ENCODE data around the gene PLEK.
A peak's percentile ranks its signal among the peaks of the same experiment; 100 is the strongest.

The PLEK gene

DNA sequence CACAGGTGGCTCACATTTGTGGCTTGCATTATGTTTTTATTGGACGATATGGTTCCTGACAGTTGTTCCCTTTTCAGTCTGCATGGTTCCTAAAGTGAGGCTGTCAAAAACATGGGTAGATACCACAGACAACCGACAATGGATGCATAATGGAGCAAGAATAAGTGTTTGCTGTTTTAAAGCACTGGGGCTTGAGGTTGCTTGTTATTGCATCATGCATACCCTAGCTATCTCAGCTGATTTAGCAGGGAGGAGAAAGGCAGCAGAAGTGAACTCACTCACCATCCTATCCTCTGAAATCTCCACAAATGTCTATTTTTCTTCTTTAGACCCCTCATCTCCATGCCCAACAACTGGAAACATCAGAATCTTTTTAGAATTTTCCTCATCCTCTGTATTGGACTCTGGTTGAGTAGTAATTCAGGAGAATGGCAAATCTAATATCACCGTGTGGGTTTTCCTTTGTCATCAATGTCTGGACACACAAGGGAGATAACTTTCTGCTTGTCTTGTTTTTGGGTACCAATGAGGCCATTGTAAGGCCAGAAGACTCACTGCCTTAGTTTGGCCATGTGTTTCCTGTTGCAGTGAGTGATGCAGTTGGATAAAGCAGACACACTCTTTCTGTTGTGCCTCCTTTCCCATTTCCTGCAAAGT is 55.3 kb downstream of the PLEK start:
- FAIRE-seq (peak; percentile 36), DNase-seq (ENCODE audit: insufficient read length) (no peak)
- TF ChIP-seq TAF1 (IDR thresholded peaks at IDR 0.05; ENCODE audit: borderline replicate concordance, low read depth, low read length) = no peak
- TF ChIP-seq POLR2A (IDR thresholded peaks at IDR 0.05; ENCODE audit: low read depth, low read length) = no peak
- no peak for TF ChIP-seq POLR2AphosphoS5 (IDR thresholded peaks at IDR 0.05; ENCODE audit: low read depth, low read length)

- FAIRE-seq (peak; percentile 93), DNase-seq (ENCODE audit: insufficient read length) (peak; percentile 31)
- no peak for TF ChIP-seq POLR2AphosphoS5 (IDR thresholded peaks at IDR 0.05; ENCODE audit: low read depth, low read length)
- TF ChIP-seq POLR2A (IDR thresholded peaks at IDR 0.05; ENCODE audit: low read depth, low read length) = no peak; the same call in 1 of the 2 replicates
- TF ChIP-seq TAF1 (IDR thresholded peaks at IDR 0.05; ENCODE audit: borderline replicate concordance, low read depth, low read length) = no peak
Observed at GRCh38 chr2:68423966-68424650, 59.0 kb downstream of the PLEK start.

GRCh38 chr2:68425503-68425902 is 60.4 kb downstream of the PLEK start:
- DNase-seq (ENCODE audit: insufficient read length) (no peak), FAIRE-seq (peak; percentile 17)
- TF ChIP-seq POLR2AphosphoS5 (IDR thresholded peaks at IDR 0.05; ENCODE audit: low read depth, low read length) = no peak
- no peak for TF ChIP-seq POLR2A (IDR thresholded peaks at IDR 0.05; ENCODE audit: low read depth, low read length)
- no peak for TF ChIP-seq TAF1 (IDR thresholded peaks at IDR 0.05; ENCODE audit: borderline replicate concordance, low read depth, low read length)

DNA sequence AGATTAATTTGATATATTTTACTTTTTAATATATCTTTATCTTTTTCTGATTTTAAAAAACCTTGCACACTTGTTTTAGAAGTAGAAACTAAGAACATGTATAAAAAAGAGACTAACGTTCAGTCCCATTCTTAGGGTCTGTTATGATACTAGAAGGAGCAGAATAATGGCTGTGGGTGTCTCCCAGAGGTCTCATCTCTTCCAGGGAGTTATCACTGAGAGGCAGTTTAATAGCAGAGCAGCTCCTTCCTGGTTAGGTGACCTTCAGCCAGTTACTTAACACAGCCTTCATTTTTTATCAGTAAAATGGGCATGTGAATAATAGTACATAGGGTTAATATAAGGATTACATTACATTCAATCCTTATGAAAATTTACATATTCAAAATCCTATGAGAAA is 61.4 kb downstream of the PLEK start:
- no peak for DNase-seq (ENCODE audit: insufficient read length)
- FAIRE-seq = no peak
- TF ChIP-seq TAF1 (IDR thresholded peaks at IDR 0.05; ENCODE audit: borderline replicate concordance, low read depth, low read length) (no peak), POLR2AphosphoS5 (IDR thresholded peaks at IDR 0.05; ENCODE audit: low read depth, low read length) (no peak; the same call in 1 of the 2 replicates), POLR2A (IDR thresholded peaks at IDR 0.05; ENCODE audit: low read depth, low read length) (no peak; the same call in 1 of the 2 replicates)

DNA sequence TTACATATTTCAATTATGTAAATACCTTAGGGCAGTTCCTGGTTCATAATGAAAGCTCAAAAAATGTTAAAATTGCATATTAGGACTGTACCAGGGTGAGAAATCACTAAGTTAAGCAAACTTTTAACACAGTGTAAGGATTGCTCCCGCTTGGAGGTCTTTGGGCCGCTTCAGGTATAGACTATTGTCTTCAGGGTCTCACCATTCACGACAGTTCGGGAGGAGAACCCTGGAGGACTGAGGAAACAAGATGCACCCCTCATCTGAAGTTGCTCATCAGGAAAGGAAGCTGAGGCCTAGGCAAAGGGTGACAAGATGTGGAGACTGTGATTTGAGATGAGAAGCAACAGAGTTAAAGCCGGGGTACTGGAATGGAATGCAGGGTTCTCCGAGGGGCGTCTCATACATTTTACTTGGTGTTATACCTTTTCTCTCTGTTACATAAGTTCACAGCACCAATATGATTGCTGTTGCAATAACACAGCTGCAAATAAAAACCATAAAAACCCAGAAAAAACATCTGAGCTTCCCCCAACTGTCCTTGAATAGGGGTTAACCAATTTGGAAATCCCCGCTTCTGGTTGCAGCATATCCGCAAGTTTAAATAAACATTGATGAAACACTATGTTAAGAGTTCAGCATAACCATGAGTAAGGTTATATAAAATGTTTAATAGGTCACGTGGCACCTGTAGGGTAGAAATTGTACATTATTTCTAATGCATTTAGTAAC is 61.9 kb downstream of the PLEK start:
- 0 out of 2 replicates have a peak, but pooled peaks have one; percentile 6 for TF ChIP-seq POLR2A (IDR thresholded peaks at IDR 0.05; ENCODE audit: low read depth, low read length)
- TF ChIP-seq TAF1 (IDR thresholded peaks at IDR 0.05; ENCODE audit: borderline replicate concordance, low read depth, low read length) = no peak
- peak; percentile 54; the same call in 1 of the 2 replicates for TF ChIP-seq POLR2AphosphoS5 (IDR thresholded peaks at IDR 0.05; ENCODE audit: low read depth, low read length)
- FAIRE-seq = peak; percentile 87
- no peak for DNase-seq (ENCODE audit: insufficient read length)

- peak; percentile 33 for FAIRE-seq
- no peak for DNase-seq (ENCODE audit: insufficient read length)
- no peak for TF ChIP-seq POLR2AphosphoS5 (IDR thresholded peaks at IDR 0.05; ENCODE audit: low read depth, low read length)
- no peak for TF ChIP-seq POLR2A (IDR thresholded peaks at IDR 0.05; ENCODE audit: low read depth, low read length)
Observed at GRCh38 chr2:68428126-68428525, 63.0 kb downstream of the PLEK start.

GRCh38 chr2:68428746-68429145 is 63.7 kb downstream of the PLEK start:
- TF ChIP-seq POLR2A (IDR thresholded peaks at IDR 0.05; ENCODE audit: low read depth, low read length) = no peak
- TF ChIP-seq POLR2AphosphoS5 (IDR thresholded peaks at IDR 0.05; ENCODE audit: low read depth, low read length) = no peak
- no peak for TF ChIP-seq TAF1 (IDR thresholded peaks at IDR 0.05; ENCODE audit: borderline replicate concordance, low read depth, low read length)
- DNase-seq (ENCODE audit: insufficient read length) (no peak), FAIRE-seq (no peak)

- TF ChIP-seq POLR2AphosphoS5 (IDR thresholded peaks at IDR 0.05; ENCODE audit: low read depth, low read length) = no peak
- TF ChIP-seq POLR2A (IDR thresholded peaks at IDR 0.05; ENCODE audit: low read depth, low read length) = no peak
- no peak for TF ChIP-seq TAF1 (IDR thresholded peaks at IDR 0.05; ENCODE audit: borderline replicate concordance, low read depth, low read length)
- DNase-seq (ENCODE audit: insufficient read length) = no peak
- no peak for FAIRE-seq
Observed at GRCh38 chr2:68429311-68429826, 64.3 kb downstream of the PLEK start.

DNA sequence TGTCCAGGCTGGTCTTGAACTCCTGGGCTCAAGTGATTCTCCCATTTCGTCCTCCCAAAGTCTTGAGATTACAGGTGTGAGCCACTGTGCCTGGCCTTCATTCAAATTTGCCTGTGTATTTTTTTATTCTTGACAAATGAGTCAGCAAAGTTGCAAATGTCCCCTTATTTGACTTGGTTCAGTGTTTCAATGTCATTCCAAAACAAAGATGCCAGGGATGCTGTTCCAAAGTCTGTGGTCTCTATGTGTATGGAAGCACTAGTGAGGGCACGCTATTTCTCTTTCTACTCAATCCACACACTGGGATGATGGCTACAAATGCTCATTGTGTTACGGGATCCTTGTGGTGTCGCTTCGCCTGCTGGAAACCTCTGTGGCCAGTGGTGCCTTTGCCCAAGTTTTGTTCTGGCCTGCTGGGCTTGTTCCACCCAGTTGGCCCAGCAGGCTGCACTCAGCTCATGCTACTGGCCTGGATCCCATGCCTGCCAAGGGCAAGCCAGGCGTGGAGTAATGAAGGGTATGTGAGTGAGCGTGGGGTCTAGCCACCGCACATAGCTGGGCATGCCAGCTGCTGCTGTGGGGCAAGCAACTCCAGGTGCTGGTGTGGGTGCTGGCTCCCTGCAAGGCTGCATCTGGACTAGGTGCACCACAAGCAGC is 66.4 kb downstream of the PLEK start:
- no peak for TF ChIP-seq POLR2AphosphoS5 (IDR thresholded peaks at IDR 0.05; ENCODE audit: low read depth, low read length)
- TF ChIP-seq TAF1 (IDR thresholded peaks at IDR 0.05; ENCODE audit: borderline replicate concordance, low read depth, low read length) = no peak
- no peak for TF ChIP-seq POLR2A (IDR thresholded peaks at IDR 0.05; ENCODE audit: low read depth, low read length)
- no peak for DNase-seq (ENCODE audit: insufficient read length)

DNA sequence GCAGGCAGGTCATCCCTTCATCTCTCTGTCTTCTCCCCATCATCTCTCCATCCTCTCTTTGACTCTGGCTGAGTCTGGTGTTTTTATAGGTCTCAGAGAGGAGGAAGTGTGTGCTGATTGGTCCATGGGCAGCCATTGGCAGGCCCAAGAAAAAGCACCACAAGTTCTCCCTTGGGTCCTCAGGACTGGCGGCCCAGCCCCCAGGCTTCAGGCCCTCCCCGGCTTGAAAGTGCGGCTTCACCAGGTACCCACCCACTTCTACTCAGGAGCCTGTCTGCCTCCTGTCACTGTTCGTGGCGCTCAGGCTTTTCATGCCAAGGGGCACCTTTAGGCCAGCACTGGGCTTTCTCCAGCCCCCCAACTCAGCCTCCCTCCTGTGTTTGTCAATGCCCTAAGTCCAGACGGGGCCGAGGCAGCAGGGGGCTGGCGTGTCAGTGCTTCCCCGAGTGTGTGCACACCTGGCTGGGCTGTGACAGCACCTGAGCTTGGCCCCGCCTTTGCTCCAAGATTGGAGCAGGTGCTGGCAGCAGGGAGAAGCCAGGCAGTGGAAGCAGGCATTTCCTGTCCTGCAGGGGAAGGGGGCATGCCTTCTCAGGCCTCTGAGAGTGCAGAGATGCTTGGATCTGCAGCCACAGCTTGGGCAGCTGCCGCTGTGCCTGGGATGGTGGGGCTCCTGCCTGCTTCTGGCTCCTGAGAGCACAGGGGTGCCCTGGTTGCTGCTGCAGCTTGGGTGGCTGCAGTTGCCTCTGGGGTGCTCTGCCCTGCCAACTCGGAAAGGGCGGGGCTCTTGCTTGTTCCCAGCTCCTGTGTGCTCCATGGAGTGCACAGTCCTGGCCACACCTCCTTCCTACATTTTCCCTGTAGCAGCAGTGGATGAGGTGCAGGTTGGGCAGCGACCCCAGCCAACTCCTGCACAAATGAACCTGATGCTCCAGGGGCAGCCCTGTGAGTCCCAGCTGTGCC is 67.9 kb downstream of the PLEK start:
- DNase-seq (ENCODE audit: insufficient read length) = no peak
- no peak for FAIRE-seq
- no peak for TF ChIP-seq TAF1 (IDR thresholded peaks at IDR 0.05; ENCODE audit: borderline replicate concordance, low read depth, low read length)
- no peak for TF ChIP-seq POLR2AphosphoS5 (IDR thresholded peaks at IDR 0.05; ENCODE audit: low read depth, low read length)
- TF ChIP-seq POLR2A (IDR thresholded peaks at IDR 0.05; ENCODE audit: low read depth, low read length) = no peak

More for the DNA sequence above, 66.4 kb downstream of the PLEK start:
- no peak for FAIRE-seq

All from GM12892 (cell line).